Activated naive CD8-positive, alpha-beta T cell (primary cell): ENCODE results near the gene EPAS1.

Source experiments
- H3K27ac Mint-ChIP-seq: one replicate; pipeline ENCODE4 v1.8.0; 2021; ENCODE audit warnings: mixed read lengths
- H3K27me3 Mint-ChIP-seq: one replicate; pipeline ENCODE4 v1.8.0; 2021; ENCODE audit warnings: mixed read lengths
- H3K36me3 Mint-ChIP-seq: one replicate; pipeline ENCODE4 v1.8.0; 2021; ENCODE audit warnings: mixed read lengths
- H3K4me1 Mint-ChIP-seq: one replicate; pipeline ENCODE4 v1.8.0; 2021; ENCODE audit warnings: low read depth, mixed read lengths
- H3K4me3 Mint-ChIP-seq: one replicate; pipeline ENCODE4 v1.8.0; 2021; ENCODE audit warnings: mild to moderate bottlenecking, mixed read lengths
- H3K9me3 Mint-ChIP-seq: one replicate; pipeline ENCODE4 v1.8.0; 2021; ENCODE audit warnings: low read depth, mixed read lengths

EPAS1 gene

GRCh38 chr2:46378616-46379015, 81.4 kb downstream of the EPAS1 start:
- no peak overlapping the region for H3K27ac Mint-ChIP-seq
- no peaks in the 10 kb centered on the region for H3K27me3 Mint-ChIP-seq
- no peaks in the 10 kb centered on the region for H3K9me3 Mint-ChIP-seq

GRCh38 chr2:46379213-46380037, 82.2 kb downstream of the EPAS1 start:
- no peaks in the 10 kb centered on the region for H3K4me1 Mint-ChIP-seq
- H3K27ac Mint-ChIP-seq: no peak overlapping the region
- H3K9me3 Mint-ChIP-seq: no peaks in the 10 kb centered on the region
- no peaks in the 10 kb centered on the region for H3K27me3 Mint-ChIP-seq
- no peak overlapping the region for H3K4me3 Mint-ChIP-seq
- H3K36me3 Mint-ChIP-seq: peaks cover 3% of the 10 kb centered on the region

More at GRCh38 chr2:46378616-46379015, 81.4 kb downstream of the EPAS1 start:
- no peak overlapping the region for H3K4me3 Mint-ChIP-seq
- no peaks in the 10 kb centered on the region for H3K4me1 Mint-ChIP-seq
- peaks cover 3% of the 10 kb centered on the region for H3K36me3 Mint-ChIP-seq

GRCh38 chr2:46380038-46380940, 83.1 kb downstream of the EPAS1 start:
- Mint-ChIP-seq H3K4me1 (no peaks in the 10 kb centered on the region), H3K27ac (no peak overlapping the region), H3K4me3 (no peak overlapping the region), H3K36me3 (peaks cover 3% of the 10 kb centered on the region), H3K27me3 (no peaks in the 10 kb centered on the region), H3K9me3 (no peaks in the 10 kb centered on the region)

- H3K9me3 Mint-ChIP-seq: no peaks in the 10 kb centered on the region
Measured at GRCh38 chr2:46381263-46381849, 84.1 kb downstream of the EPAS1 start.

GRCh38 chr2:46381871-46382270, 84.7 kb downstream of the EPAS1 start:
- H3K36me3 Mint-ChIP-seq: peaks cover 3% of the 10 kb centered on the region

More at GRCh38 chr2:46381263-46381849, 84.1 kb downstream of the EPAS1 start:
- no peaks in the 10 kb centered on the region for H3K4me1 Mint-ChIP-seq
- H3K27me3 Mint-ChIP-seq: no peaks in the 10 kb centered on the region
- no peak overlapping the region for H3K27ac Mint-ChIP-seq
- no peak overlapping the region for H3K4me3 Mint-ChIP-seq
- H3K36me3 Mint-ChIP-seq: peaks cover 3% of the 10 kb centered on the region

GRCh38 chr2:46382331-46383112, 85.3 kb downstream of the EPAS1 start:
- peaks cover 3% of the 10 kb centered on the region for H3K36me3 Mint-ChIP-seq
- H3K9me3 Mint-ChIP-seq: no peaks in the 10 kb centered on the region
- no peaks in the 10 kb centered on the region for H3K4me1 Mint-ChIP-seq
- no peak overlapping the region for H3K27ac Mint-ChIP-seq
- no peak overlapping the region for H3K4me3 Mint-ChIP-seq
- H3K27me3 Mint-ChIP-seq: no peaks in the 10 kb centered on the region

More at GRCh38 chr2:46381871-46382270, 84.7 kb downstream of the EPAS1 start:
- no peak overlapping the region for H3K27ac Mint-ChIP-seq
- H3K4me3 Mint-ChIP-seq: no peak overlapping the region
- no peaks in the 10 kb centered on the region for H3K4me1 Mint-ChIP-seq
- H3K27me3 Mint-ChIP-seq: no peaks in the 10 kb centered on the region
- H3K9me3 Mint-ChIP-seq: no peaks in the 10 kb centered on the region

GRCh38 chr2:46383113-46383395, 85.8 kb downstream of the EPAS1 start:
- Mint-ChIP-seq H3K27ac (no peak overlapping the region), H3K4me1 (no peaks in the 10 kb centered on the region), H3K27me3 (no peaks in the 10 kb centered on the region), H3K4me3 (no peak overlapping the region), H3K36me3 (peaks cover 3% of the 10 kb centered on the region), H3K9me3 (no peaks in the 10 kb centered on the region)

GRCh38 chr2:46383784-46384456, 86.7 kb downstream of the EPAS1 start:
- H3K4me1 Mint-ChIP-seq: no peaks in the 10 kb centered on the region
- no peaks in the 10 kb centered on the region for H3K9me3 Mint-ChIP-seq
- no peak overlapping the region for H3K27ac Mint-ChIP-seq
- no peaks in the 10 kb centered on the region for H3K27me3 Mint-ChIP-seq
- peaks cover 3% of the 10 kb centered on the region for H3K36me3 Mint-ChIP-seq
- no peak overlapping the region for H3K4me3 Mint-ChIP-seq

GRCh38 chr2:46384457-46384815, 87.2 kb downstream of the EPAS1 start:
- H3K36me3 Mint-ChIP-seq: peaks cover 2% of the 10 kb centered on the region
- no peak overlapping the region for H3K27ac Mint-ChIP-seq
- H3K9me3 Mint-ChIP-seq: no peaks in the 10 kb centered on the region
- no peaks in the 10 kb centered on the region for H3K4me1 Mint-ChIP-seq
- no peak overlapping the region for H3K4me3 Mint-ChIP-seq
- H3K27me3 Mint-ChIP-seq: no peaks in the 10 kb centered on the region

GRCh38 chr2:46385786-46386577, 88.8 kb downstream of the EPAS1 start:
- H3K9me3 Mint-ChIP-seq: no peaks in the 10 kb centered on the region
- no peaks in the 10 kb centered on the region for H3K27me3 Mint-ChIP-seq
- H3K4me3 Mint-ChIP-seq: no peak overlapping the region
- no peak overlapping the region for H3K27ac Mint-ChIP-seq
- H3K36me3 Mint-ChIP-seq: no peaks in the 10 kb centered on the region
- no peaks in the 10 kb centered on the region for H3K4me1 Mint-ChIP-seq

GRCh38 chr2:46386763-46387162, 89.6 kb downstream of the EPAS1 start:
- Mint-ChIP-seq H3K27me3 (no peaks in the 10 kb centered on the region), H3K9me3 (no peaks in the 10 kb centered on the region), H3K4me3 (no peak overlapping the region), H3K36me3 (no peaks in the 10 kb centered on the region), H3K4me1 (no peaks in the 10 kb centered on the region), H3K27ac (no peak overlapping the region)

- H3K4me1 Mint-ChIP-seq: no peaks in the 10 kb centered on the region
- no peak overlapping the region for H3K27ac Mint-ChIP-seq
- H3K27me3 Mint-ChIP-seq: no peaks in the 10 kb centered on the region
- H3K4me3 Mint-ChIP-seq: no peak overlapping the region
- H3K36me3 Mint-ChIP-seq: no peaks in the 10 kb centered on the region
- no peaks in the 10 kb centered on the region for H3K9me3 Mint-ChIP-seq
Measured at GRCh38 chr2:46387292-46387691, 90.1 kb downstream of the EPAS1 start.

GRCh38 chr2:46387886-46388515, 90.8 kb downstream of the EPAS1 start:
- H3K9me3 Mint-ChIP-seq: no peaks in the 10 kb centered on the region
- no peaks in the 10 kb centered on the region for H3K4me1 Mint-ChIP-seq
- H3K4me3 Mint-ChIP-seq: no peak overlapping the region
- no peaks in the 10 kb centered on the region for H3K27me3 Mint-ChIP-seq
- H3K27ac Mint-ChIP-seq: no peak overlapping the region
- no peaks in the 10 kb centered on the region for H3K36me3 Mint-ChIP-seq
